Measurements from ENCODE around the gene KAZN. TPM values are rescaled to one million over a fixed set of nuclear protein-coding genes. Genes with fewer than 3 reads are reported as not detected.

KAZN gene
- polyA plus RNA-seq, 1 donor from 2014 or later: 20.6 TPM

- no peak overlapping the region for H3K4me3 ChIP-seq (ENCODE audit: low read length)
- no peak overlapping the region for H3K27ac ChIP-seq (ENCODE audit: low read length)
- peaks cover 3% of the 10 kb centered on the region for H3F3A ChIP-seq (ENCODE audit: insufficient read depth, low read length, poor library complexity, severe bottlenecking)
- H3K36me3 ChIP-seq (ENCODE audit: insufficient read depth, low read length): no peaks in the 10 kb centered on the region
- H4K20me1 ChIP-seq (ENCODE audit: insufficient read depth): no peaks in the 10 kb centered on the region
- no peaks in the 10 kb centered on the region for H3K27me3 ChIP-seq (ENCODE audit: insufficient read depth, low read depth, low read length)
- TF ChIP-seq RAD21 (conservative IDR thresholded peaks at IDR 0.05): no peak
- TF ChIP-seq TAF1 (IDR thresholded peaks at IDR 0.05; ENCODE audit: low read depth): no peak
- TF ChIP-seq EP300 (conservative IDR thresholded peaks at IDR 0.05; ENCODE audit: poor library complexity, severe bottlenecking): no peak
- TF ChIP-seq CTCF (IDR thresholded peaks at IDR 0.05; ENCODE audit: poor library complexity, severe bottlenecking): no peak
- no peak for TF ChIP-seq POLR2AphosphoS5 (IDR thresholded peaks at IDR 0.05)
- TF ChIP-seq REST (IDR thresholded peaks at IDR 0.05; ENCODE audit: borderline replicate concordance): no peak
- TF ChIP-seq MXI1 (conservative IDR thresholded peaks at IDR 0.05; ENCODE audit: poor library complexity, severe bottlenecking): no peak
- no peak for TF ChIP-seq SMC3 (conservative IDR thresholded peaks at IDR 0.05; ENCODE audit: poor library complexity)
- no peak for TF ChIP-seq EZH2 (IDR thresholded peaks at IDR 0.05; ENCODE audit: borderline replicate concordance, insufficient read depth, low read length, poor library complexity, severe bottlenecking)
- H2AFZ ChIP-seq (ENCODE audit: low read depth, low read length): no peak overlapping the region
- no peak overlapping the region for H3K4me2 ChIP-seq (ENCODE audit: low read length)
- H3K9ac ChIP-seq (ENCODE audit: low read length): no peak overlapping the region
- H3K9me2 ChIP-seq (ENCODE audit: insufficient read depth, low read length): no peaks in the 10 kb centered on the region
- H3K9me3 ChIP-seq (ENCODE audit: low read length): no peaks in the 10 kb centered on the region
- peaks cover 12% of the 10 kb centered on the region for H3K79me2 ChIP-seq (replicated peaks; ENCODE audit: insufficient read depth, low read length)
Observed at GRCh38 chr1:14658642-14659041, 60.2 kb downstream of the KAZN start.

- H3K27me3 ChIP-seq (ENCODE audit: insufficient read depth, low read depth, low read length): no peaks in the 10 kb centered on the region
- no peak overlapping the region for H3K27ac ChIP-seq (ENCODE audit: low read length)
- no peaks in the 10 kb centered on the region for H4K20me1 ChIP-seq (ENCODE audit: insufficient read depth)
- H3K4me3 ChIP-seq (ENCODE audit: low read length): no peak overlapping the region
- H3K9me2 ChIP-seq (ENCODE audit: insufficient read depth, low read length): no peaks in the 10 kb centered on the region
- H3K4me2 ChIP-seq (ENCODE audit: low read length): no peak overlapping the region
- peaks cover 12% of the 10 kb centered on the region for H3K79me2 ChIP-seq (replicated peaks; ENCODE audit: insufficient read depth, low read length)
- H3K9me3 ChIP-seq (ENCODE audit: low read length): no peaks in the 10 kb centered on the region
- H3K9ac ChIP-seq (ENCODE audit: low read length): no peak overlapping the region
- TF ChIP-seq TAF1 (IDR thresholded peaks at IDR 0.05; ENCODE audit: low read depth) (no peak), EP300 (conservative IDR thresholded peaks at IDR 0.05; ENCODE audit: poor library complexity, severe bottlenecking) (no peak), CTCF (IDR thresholded peaks at IDR 0.05; ENCODE audit: poor library complexity, severe bottlenecking) (no peak), MXI1 (conservative IDR thresholded peaks at IDR 0.05; ENCODE audit: poor library complexity, severe bottlenecking) (no peak), SMC3 (conservative IDR thresholded peaks at IDR 0.05; ENCODE audit: poor library complexity) (no peak), EZH2 (IDR thresholded peaks at IDR 0.05; ENCODE audit: borderline replicate concordance, insufficient read depth, low read length, poor library complexity, severe bottlenecking) (no peak), RAD21 (conservative IDR thresholded peaks at IDR 0.05) (no peak), POLR2AphosphoS5 (IDR thresholded peaks at IDR 0.05) (no peak), REST (IDR thresholded peaks at IDR 0.05; ENCODE audit: borderline replicate concordance) (no peak)
- H3K36me3 ChIP-seq (ENCODE audit: insufficient read depth, low read length): no peaks in the 10 kb centered on the region
- no peak overlapping the region for H2AFZ ChIP-seq (ENCODE audit: low read depth, low read length)
- H3F3A ChIP-seq (ENCODE audit: insufficient read depth, low read length, poor library complexity, severe bottlenecking): peaks cover 3% of the 10 kb centered on the region
Observed at GRCh38 chr1:14659913-14660312, 61.4 kb downstream of the KAZN start.
